HepG2 (cell line): ENCODE results near the gene MFSD6. TPM values are rescaled to one million over a fixed set of nuclear protein-coding genes. Genes with fewer than 3 reads are reported as not detected.

Source experiments
- HHEX ChIP-seq: IDR thresholded peaks from 2 replicates; pipeline ENCODE4 v1.6.1; 2016; ENCODE audit warnings: control low read depth
- HNF4A ChIP-seq: sonication (generic); formaldehyde crosslinking; IDR thresholded peaks from 2 replicates; pipeline ENCODE4 v1.4.0; 2020; ENCODE audit warnings: missing genetic modification reagents
- JUN ChIP-seq: sonication (generic); formaldehyde crosslinking; IDR thresholded peaks from 2 replicates; pipeline ENCODE4 v1.4.0; 2020; ENCODE audit warnings: mild to moderate bottlenecking, missing genetic modification reagents
- NR2F2 ChIP-seq: IDR thresholded peaks from 2 replicates; pipeline ENCODE4 v1.6.1; 2012; ENCODE audit warnings: low read depth, inconsistent platforms, borderline replicate concordance
- ONECUT2 ChIP-seq: sonication (generic); formaldehyde crosslinking; IDR thresholded peaks from 2 replicates; pipeline ENCODE4 v1.4.0; 2020; ENCODE audit warnings: missing genetic modification reagents
- POLR2G ChIP-seq: fragments of 200-400 bp; formaldehyde crosslinking; IDR thresholded peaks from 2 replicates; pipeline ENCODE4 v1.6.1; 2018; ENCODE audit warnings: mild to moderate bottlenecking, low read depth, low read length, moderate library complexity
- REXO4 ChIP-seq: sonication (generic); formaldehyde crosslinking; IDR thresholded peaks from 2 replicates; pipeline ENCODE4 v1.8.0; 2022; ENCODE audit warnings: missing genetic modification reagents, mild to moderate bottlenecking, borderline replicate concordance
- RFXANK ChIP-seq: IDR thresholded peaks from 2 replicates; pipeline ENCODE4 v1.6.1; 2016
- SIN3B ChIP-seq: fragments of 150-350 bp; IDR thresholded peaks from 2 replicates; pipeline ENCODE4 v1.6.1; 2014; ENCODE audit warnings: low read length
- ZIK1 ChIP-seq: sonication (generic); formaldehyde crosslinking; IDR thresholded peaks from 2 replicates; pipeline ENCODE4 v1.5.0; 2020; ENCODE audit warnings: mild to moderate bottlenecking, low read depth, missing genetic modification reagents, borderline replicate concordance
- ZNF432 ChIP-seq: sonication (generic); formaldehyde crosslinking; IDR thresholded peaks from 2 replicates; pipeline ENCODE4 v1.5.0; 2020; ENCODE audit warnings: missing genetic modification reagents, mild to moderate bottlenecking, borderline replicate concordance
- ZNF543 ChIP-seq: sonication (generic); formaldehyde crosslinking; IDR thresholded peaks from 2 replicates; pipeline ENCODE4 v1.4.0; 2020; ENCODE audit warnings: mild to moderate bottlenecking, missing genetic modification reagents
- polyA plus RNA-seq, 8 experiments: library from polyadenylated mRNA; depleted of rRNA in 3 of 8; stranded (reverse) in 7 of 8; unstranded in 1 of 8; fragments of >200 nt; fragmentation: Illumina TruSeq in 4 of 8; extraction: Trizol in 4 of 8; gene quantifications; 2 replicates each; pipeline versions ENCODE4 v1.2.1 to v1.2.3, GENCODE V29; 2011 to 2016; ENCODE audit warnings: low read depth in 4 of 8, missing spikeins in 1 of 8, mixed read lengths in 1 of 8; ENCODE audit not compliant: insufficient read depth in 1 of 8
- total RNA-seq, 5 experiments: library from RNA; depleted of rRNA; stranded (reverse); fragments of >200 nt; fragmentation: Illumina TruSeq; extraction: Trizol; gene quantifications; 2 replicates each; pipeline ENCODE4 v1.2.3, GENCODE V29; 2016; ENCODE audit warnings: low read depth in 1 of 5
- TF ChIP-seq, protein P1 (sequence below): IDR thresholded peaks from 2 replicates; pipeline ENCODE4 v1.6.1; 2016; ENCODE audit warnings: low read depth, missing genetic modification reagents, missing compliant biosample characterization
- TF ChIP-seq, protein P2 (sequence below): sonication (generic); formaldehyde crosslinking; conservative IDR thresholded peaks from 2 replicates; pipeline ENCODE4 v1.4.0; 2020; ENCODE audit warnings: mild to moderate bottlenecking, missing genetic modification reagents, moderate library complexity
- TF ChIP-seq, protein P3 (sequence below): sonication (generic); formaldehyde crosslinking; IDR thresholded peaks from 2 replicates; pipeline ENCODE4 v1.9.0; 2021; ENCODE audit warnings: missing genetic modification reagents, borderline replicate concordance
- TF ChIP-seq, protein P4 (sequence below): sonication (generic); formaldehyde crosslinking; IDR thresholded peaks from 2 replicates; pipeline ENCODE4 v1.8.1; 2023; ENCODE audit warnings: missing genetic modification reagents, mild to moderate bottlenecking, borderline replicate concordance
- TF ChIP-seq, protein P5 (sequence below): sonication (generic); formaldehyde crosslinking; IDR thresholded peaks from 2 replicates; pipeline ENCODE4 v1.8.1; 2023; ENCODE audit warnings: missing genetic modification reagents, inconsistent platforms, borderline replicate concordance

Gene MFSD6
- total and polyA plus RNA-seq, 2 of the 13 experiments (the other 11 are each of a cell fraction or from before 2014, with no cell fraction given): 0.92 to 1.4 TPM

DNA sequence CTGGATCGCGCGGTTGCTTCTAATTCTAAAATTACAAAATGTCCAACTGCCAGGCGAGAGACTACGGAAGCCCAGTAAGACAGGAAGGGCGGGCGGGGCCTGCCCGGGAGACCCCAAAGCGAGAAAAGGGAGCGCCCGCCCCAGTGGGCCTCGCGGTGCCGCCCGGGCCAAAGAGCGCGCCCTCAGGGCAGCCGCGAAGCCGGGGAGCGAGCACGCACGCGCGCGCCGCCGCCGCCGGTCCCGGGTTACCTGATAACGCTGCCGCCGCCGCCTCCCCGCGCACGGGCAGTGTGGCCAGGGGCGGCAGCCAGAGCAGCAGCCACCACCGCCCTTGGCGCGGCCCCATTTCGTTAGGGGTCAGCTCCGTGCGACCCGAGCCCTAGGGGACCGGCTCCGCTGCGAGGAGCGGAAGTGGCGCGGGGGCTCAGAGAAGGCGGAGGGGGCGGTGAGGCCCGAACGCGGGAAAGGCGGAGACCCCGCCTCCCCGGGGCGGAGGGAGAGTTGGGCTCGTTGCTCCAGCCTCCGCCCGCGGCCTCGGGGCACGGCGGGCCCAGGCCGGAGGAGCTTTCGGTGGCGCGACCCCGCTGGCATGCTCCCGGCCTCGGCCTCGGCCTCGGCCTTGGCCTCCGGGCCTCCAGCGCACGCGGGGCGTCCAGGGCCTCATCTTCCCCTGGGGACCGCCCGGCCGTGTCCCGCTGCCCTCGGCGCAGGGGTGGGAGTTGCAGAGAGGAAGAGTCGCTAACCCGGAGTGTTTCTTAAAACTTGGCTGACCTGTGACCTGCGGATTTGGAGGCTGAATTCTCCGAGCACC is 126.4 kb downstream of the MFSD6 start, which contains the start of gene NEMP2 (continued):
- TF ChIP-seq, protein P1, sequence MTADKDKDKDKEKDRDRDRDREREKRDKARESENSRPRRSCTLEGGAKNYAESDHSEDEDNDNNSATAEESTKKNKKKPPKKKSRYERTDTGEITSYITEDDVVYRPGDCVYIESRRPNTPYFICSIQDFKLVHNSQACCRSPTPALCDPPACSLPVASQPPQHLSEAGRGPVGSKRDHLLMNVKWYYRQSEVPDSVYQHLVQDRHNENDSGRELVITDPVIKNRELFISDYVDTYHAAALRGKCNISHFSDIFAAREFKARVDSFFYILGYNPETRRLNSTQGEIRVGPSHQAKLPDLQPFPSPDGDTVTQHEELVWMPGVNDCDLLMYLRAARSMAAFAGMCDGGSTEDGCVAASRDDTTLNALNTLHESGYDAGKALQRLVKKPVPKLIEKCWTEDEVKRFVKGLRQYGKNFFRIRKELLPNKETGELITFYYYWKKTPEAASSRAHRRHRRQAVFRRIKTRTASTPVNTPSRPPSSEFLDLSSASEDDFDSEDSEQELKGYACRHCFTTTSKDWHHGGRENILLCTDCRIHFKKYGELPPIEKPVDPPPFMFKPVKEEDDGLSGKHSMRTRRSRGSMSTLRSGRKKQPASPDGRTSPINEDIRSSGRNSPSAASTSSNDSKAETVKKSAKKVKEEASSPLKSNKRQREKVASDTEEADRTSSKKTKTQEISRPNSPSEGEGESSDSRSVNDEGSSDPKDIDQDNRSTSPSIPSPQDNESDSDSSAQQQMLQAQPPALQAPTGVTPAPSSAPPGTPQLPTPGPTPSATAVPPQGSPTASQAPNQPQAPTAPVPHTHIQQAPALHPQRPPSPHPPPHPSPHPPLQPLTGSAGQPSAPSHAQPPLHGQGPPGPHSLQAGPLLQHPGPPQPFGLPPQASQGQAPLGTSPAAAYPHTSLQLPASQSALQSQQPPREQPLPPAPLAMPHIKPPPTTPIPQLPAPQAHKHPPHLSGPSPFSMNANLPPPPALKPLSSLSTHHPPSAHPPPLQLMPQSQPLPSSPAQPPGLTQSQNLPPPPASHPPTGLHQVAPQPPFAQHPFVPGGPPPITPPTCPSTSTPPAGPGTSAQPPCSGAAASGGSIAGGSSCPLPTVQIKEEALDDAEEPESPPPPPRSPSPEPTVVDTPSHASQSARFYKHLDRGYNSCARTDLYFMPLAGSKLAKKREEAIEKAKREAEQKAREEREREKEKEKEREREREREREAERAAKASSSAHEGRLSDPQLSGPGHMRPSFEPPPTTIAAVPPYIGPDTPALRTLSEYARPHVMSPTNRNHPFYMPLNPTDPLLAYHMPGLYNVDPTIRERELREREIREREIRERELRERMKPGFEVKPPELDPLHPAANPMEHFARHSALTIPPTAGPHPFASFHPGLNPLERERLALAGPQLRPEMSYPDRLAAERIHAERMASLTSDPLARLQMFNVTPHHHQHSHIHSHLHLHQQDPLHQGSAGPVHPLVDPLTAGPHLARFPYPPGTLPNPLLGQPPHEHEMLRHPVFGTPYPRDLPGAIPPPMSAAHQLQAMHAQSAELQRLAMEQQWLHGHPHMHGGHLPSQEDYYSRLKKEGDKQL (CRISPR knock-in tag): peak; percentile 58; the same call in 1 of the 2 replicates
- TF ChIP-seq NR2F2: peak; percentile 34; the same call in 1 of the 2 replicates
- peak; percentile 98 for TF ChIP-seq ZNF543 (CRISPR knock-in tag)
- TF ChIP-seq SIN3B: no peak
- TF ChIP-seq HNF4A (CRISPR knock-in tag): no peak; the same call in 1 of the 2 replicates
- TF ChIP-seq, protein P2, sequence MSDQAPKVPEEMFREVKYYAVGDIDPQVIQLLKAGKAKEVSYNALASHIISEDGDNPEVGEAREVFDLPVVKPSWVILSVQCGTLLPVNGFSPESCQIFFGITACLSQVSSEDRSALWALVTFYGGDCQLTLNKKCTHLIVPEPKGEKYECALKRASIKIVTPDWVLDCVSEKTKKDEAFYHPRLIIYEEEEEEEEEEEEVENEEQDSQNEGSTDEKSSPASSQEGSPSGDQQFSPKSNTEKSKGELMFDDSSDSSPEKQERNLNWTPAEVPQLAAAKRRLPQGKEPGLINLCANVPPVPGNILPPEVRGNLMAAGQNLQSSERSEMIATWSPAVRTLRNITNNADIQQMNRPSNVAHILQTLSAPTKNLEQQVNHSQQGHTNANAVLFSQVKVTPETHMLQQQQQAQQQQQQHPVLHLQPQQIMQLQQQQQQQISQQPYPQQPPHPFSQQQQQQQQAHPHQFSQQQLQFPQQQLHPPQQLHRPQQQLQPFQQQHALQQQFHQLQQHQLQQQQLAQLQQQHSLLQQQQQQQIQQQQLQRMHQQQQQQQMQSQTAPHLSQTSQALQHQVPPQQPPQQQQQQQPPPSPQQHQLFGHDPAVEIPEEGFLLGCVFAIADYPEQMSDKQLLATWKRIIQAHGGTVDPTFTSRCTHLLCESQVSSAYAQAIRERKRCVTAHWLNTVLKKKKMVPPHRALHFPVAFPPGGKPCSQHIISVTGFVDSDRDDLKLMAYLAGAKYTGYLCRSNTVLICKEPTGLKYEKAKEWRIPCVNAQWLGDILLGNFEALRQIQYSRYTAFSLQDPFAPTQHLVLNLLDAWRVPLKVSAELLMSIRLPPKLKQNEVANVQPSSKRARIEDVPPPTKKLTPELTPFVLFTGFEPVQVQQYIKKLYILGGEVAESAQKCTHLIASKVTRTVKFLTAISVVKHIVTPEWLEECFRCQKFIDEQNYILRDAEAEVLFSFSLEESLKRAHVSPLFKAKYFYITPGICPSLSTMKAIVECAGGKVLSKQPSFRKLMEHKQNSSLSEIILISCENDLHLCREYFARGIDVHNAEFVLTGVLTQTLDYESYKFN (CRISPR knock-in tag): peak; percentile 68
- TF ChIP-seq POLR2G: peak; percentile 95
- TF ChIP-seq JUN (CRISPR knock-in tag): peak; percentile 90
- TF ChIP-seq ONECUT2: no peak
- TF ChIP-seq REXO4 (CRISPR knock-in tag): peak; percentile 68; the same call in 1 of the 2 replicates
- peak; percentile 43; the same call in 1 of the 2 replicates for TF ChIP-seq RFXANK (CRISPR knock-in tag)
- 0 out of 2 replicates have a peak, but pooled peaks have one; percentile 20 for TF ChIP-seq HHEX (CRISPR knock-in tag)
- TF ChIP-seq, protein P3, sequence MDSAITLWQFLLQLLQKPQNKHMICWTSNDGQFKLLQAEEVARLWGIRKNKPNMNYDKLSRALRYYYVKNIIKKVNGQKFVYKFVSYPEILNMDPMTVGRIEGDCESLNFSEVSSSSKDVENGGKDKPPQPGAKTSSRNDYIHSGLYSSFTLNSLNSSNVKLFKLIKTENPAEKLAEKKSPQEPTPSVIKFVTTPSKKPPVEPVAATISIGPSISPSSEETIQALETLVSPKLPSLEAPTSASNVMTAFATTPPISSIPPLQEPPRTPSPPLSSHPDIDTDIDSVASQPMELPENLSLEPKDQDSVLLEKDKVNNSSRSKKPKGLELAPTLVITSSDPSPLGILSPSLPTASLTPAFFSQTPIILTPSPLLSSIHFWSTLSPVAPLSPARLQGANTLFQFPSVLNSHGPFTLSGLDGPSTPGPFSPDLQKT (CRISPR knock-in tag): no peak
- TF ChIP-seq, protein P4, sequence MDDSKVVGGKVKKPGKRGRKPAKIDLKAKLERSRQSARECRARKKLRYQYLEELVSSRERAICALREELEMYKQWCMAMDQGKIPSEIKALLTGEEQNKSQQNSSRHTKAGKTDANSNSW (CRISPR knock-in tag): peak; percentile 72; the same call in 1 of the 2 replicates
- TF ChIP-seq, protein P5, sequence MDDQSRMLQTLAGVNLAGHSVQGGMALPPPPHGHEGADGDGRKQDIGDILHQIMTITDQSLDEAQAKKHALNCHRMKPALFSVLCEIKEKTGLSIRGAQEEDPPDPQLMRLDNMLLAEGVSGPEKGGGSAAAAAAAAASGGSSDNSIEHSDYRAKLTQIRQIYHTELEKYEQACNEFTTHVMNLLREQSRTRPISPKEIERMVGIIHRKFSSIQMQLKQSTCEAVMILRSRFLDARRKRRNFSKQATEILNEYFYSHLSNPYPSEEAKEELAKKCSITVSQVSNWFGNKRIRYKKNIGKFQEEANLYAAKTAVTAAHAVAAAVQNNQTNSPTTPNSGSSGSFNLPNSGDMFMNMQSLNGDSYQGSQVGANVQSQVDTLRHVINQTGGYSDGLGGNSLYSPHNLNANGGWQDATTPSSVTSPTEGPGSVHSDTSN: no peak; the same call in 1 of the 2 replicates
- no peak for TF ChIP-seq ZNF432 (CRISPR knock-in tag)
- peak; percentile 98; the same call in 1 of the 2 replicates for TF ChIP-seq ZIK1
